Loucy (cell line): ENCODE results near the gene IGSF21.

Experiments
- H2AFZ ChIP-seq: fragments of 200-600 bp; sonication (generic); 2 replicates; pipeline ENCODE4 v1.6.0; 2016; ENCODE audit warnings: antibody characterized with exemption, mild to moderate bottlenecking, low read length, moderate library complexity
- H3F3A ChIP-seq: fragments of 200-600 bp; 2 replicates; pipeline ENCODE4 v1.6.0; 2016; ENCODE audit warnings: antibody characterized with exemption, low read depth, mild to moderate bottlenecking
- H3K27me3 ChIP-seq: fragments of 200-600 bp; sonication (generic); 2 replicates; pipeline ENCODE4 v1.6.1; 2014; ENCODE audit warnings: low read length, mild to moderate bottlenecking; ENCODE audit not compliant: insufficient read depth, poor library complexity, severe bottlenecking
- H3K36me3 ChIP-seq: fragments of 200-600 bp; sonication (generic); 2 replicates; pipeline ENCODE4 v1.6.1; 2016; ENCODE audit warnings: low read length; ENCODE audit not compliant: insufficient read depth
- H3K4me1 ChIP-seq: fragments of 200-600 bp; sonication (generic); 2 replicates; pipeline ENCODE4 v1.5.1; 2014; ENCODE audit warnings: low read length, mild to moderate bottlenecking; ENCODE audit not compliant: insufficient read depth, poor library complexity, severe bottlenecking
- H3K4me2 ChIP-seq: fragments of 200-600 bp; sonication (generic); 2 replicates; pipeline ENCODE4 v1.6.0; 2014; ENCODE audit warnings: antibody characterized with exemption, low read length, low read depth, mild to moderate bottlenecking; ENCODE audit not compliant: poor library complexity, severe bottlenecking
- H3K4me3 ChIP-seq: fragments of 200-600 bp; sonication (generic); 2 replicates; pipeline ENCODE4 v1.5.1; 2014; ENCODE audit warnings: low read length, mild to moderate bottlenecking, mixed read lengths; ENCODE audit not compliant: poor library complexity, severe bottlenecking
- H3K79me2 ChIP-seq: fragments of 200-600 bp; sonication (generic); 2 replicates; pipeline ENCODE4 v1.6.1; 2014; ENCODE audit warnings: low read length; ENCODE audit not compliant: insufficient read depth
- H3K9ac ChIP-seq: fragments of 200-600 bp; sonication (generic); 2 replicates; pipeline ENCODE4 v1.6.0; 2014; ENCODE audit warnings: mild to moderate bottlenecking, low read depth, low read length, moderate library complexity; ENCODE audit not compliant: poor library complexity, severe bottlenecking
- H3K9me2 ChIP-seq: fragments of 200-600 bp; sonication (generic); replicated peaks from 2 replicates; pipeline ENCODE4 v1.6.1; 2016; ENCODE audit warnings: low read depth, low read length, mixed read lengths
- H3K9me3 ChIP-seq: fragments of 200-600 bp; sonication (generic); 2 replicates; pipeline ENCODE4 v1.6.1; 2014; ENCODE audit warnings: mild to moderate bottlenecking, antibody characterized with exemption, low read length, low read depth; ENCODE audit not compliant: insufficient read depth
- H4K20me1 ChIP-seq: fragments of 200-600 bp; sonication (generic); 2 replicates; pipeline ENCODE4 v1.6.0; 2014; ENCODE audit warnings: antibody characterized with exemption, low read length, mild to moderate bottlenecking; ENCODE audit not compliant: insufficient read depth, poor library complexity, severe bottlenecking
- EZH2phosphoT487 ChIP-seq: fragments of 200-600 bp; IDR thresholded peaks from 2 replicates; pipeline ENCODE4 v1.6.1; 2018; ENCODE audit warnings: antibody characterized with exemption, mild to moderate bottlenecking, moderate library complexity, borderline replicate concordance
- TF ChIP-seq, protein P1 (sequence below): fragments of 200-600 bp; sonication (generic); conservative IDR thresholded peaks from 2 replicates; pipeline ENCODE4 v1.5.1; 2014; ENCODE audit warnings: mild to moderate bottlenecking, antibody characterized with exemption, low read length

The IGSF21 gene

DNA sequence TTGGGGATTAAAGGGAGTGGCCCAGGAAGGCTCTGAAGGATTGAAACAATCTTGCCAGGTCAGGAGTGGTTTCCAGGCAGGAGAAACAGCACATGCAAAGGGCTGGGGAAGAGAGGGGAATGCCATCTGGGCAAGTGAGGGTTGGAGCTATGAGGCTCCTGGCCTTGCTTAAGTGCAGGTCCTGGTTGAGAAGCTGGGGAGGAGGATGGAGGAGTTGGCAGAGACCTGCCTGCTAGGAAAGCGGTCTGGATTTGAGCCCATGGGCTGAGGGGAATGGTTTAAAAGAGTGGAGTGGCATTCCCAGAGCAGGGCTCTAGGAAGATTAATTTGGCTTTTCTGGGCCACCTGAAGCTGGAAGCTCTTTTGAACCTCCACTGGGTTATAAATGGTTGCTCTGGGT, 9.2 kb downstream of the IGSF21 start:
- no peak for TF ChIP-seq EZH2phosphoT487
- TF ChIP-seq, protein P1, sequence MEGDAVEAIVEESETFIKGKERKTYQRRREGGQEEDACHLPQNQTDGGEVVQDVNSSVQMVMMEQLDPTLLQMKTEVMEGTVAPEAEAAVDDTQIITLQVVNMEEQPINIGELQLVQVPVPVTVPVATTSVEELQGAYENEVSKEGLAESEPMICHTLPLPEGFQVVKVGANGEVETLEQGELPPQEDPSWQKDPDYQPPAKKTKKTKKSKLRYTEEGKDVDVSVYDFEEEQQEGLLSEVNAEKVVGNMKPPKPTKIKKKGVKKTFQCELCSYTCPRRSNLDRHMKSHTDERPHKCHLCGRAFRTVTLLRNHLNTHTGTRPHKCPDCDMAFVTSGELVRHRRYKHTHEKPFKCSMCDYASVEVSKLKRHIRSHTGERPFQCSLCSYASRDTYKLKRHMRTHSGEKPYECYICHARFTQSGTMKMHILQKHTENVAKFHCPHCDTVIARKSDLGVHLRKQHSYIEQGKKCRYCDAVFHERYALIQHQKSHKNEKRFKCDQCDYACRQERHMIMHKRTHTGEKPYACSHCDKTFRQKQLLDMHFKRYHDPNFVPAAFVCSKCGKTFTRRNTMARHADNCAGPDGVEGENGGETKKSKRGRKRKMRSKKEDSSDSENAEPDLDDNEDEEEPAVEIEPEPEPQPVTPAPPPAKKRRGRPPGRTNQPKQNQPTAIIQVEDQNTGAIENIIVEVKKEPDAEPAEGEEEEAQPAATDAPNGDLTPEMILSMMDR: no peak
- Histone ChIP-seq H3K79me2 (no peaks in the 10 kb centered on the region), H3K27me3 (no peaks in the 10 kb centered on the region), H3K4me1 (no peaks in the 10 kb centered on the region), H3F3A (no peaks in the 10 kb centered on the region), H3K4me3 (no peak overlapping the region), H2AFZ (no peak overlapping the region), H3K4me2 (no peak overlapping the region), H3K9me2 (no peaks in the 10 kb centered on the region), H3K9ac (no peak overlapping the region), H3K36me3 (no peaks in the 10 kb centered on the region), H4K20me1 (no peaks in the 10 kb centered on the region), H3K9me3 (no peaks in the 10 kb centered on the region; the same call in 1 of the 2 replicates)

DNA sequence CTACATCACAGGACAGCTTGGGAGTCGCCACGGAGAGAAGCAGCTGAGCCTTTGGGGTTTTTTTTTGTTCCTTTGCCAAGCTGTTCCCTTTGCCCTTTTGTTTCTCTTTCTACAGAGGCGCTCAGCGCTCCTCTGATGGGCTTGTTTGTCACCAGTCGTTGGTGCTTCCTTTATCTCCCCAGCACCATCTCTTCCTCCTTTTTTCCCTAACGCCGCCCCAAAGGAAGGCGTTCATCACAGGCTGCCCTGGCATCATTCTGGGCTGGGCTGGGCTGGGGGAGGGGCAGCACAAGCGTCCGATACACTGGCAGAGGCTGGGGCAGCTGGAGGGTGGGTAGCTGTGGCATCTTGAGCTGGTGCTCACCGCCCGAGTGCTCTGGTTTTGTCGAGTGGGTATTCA, 10.5 kb downstream of the IGSF21 start:
- H3K4me2 ChIP-seq: no peak overlapping the region
- H3K36me3 ChIP-seq: no peaks in the 10 kb centered on the region

DNA sequence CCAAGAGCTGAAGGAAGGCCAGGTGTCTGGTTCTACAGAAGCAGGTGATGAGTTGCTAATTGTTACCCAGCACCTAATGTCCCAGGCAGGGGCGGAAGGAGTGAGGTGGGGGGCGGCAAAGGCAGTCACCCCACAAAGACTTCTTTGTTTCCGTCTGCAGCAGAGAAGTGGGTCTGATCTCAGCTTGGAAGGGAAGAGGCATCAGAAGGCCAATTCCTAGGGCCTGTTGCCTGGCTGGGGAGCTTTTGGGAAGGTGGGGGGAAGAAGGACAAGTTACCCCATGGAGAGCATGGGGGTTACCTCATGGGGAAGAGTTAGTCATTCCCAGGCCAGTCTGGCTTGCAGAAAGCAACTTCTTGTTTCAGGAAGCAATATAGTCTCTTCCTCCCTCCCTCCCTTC, 10.9 kb downstream of the IGSF21 start:
- H3K9ac ChIP-seq: no peak overlapping the region
- no peaks in the 10 kb centered on the region for H3K36me3 ChIP-seq
- no peak for TF ChIP-seq EZH2phosphoT487
- TF ChIP-seq, protein P1: no peak
- no peaks in the 10 kb centered on the region for H3K79me2 ChIP-seq
- no peaks in the 10 kb centered on the region for H4K20me1 ChIP-seq
- H3K9me3 ChIP-seq: no peaks in the 10 kb centered on the region; the same call in 1 of the 2 replicates
- no peak overlapping the region for H3K4me2 ChIP-seq
- H3K27me3 ChIP-seq: no peaks in the 10 kb centered on the region
- no peaks in the 10 kb centered on the region for H3K4me1 ChIP-seq
- no peaks in the 10 kb centered on the region for H3K9me2 ChIP-seq
- H3F3A ChIP-seq: no peaks in the 10 kb centered on the region
- H3K4me3 ChIP-seq: no peak overlapping the region
- H2AFZ ChIP-seq: no peak overlapping the region

More for the DNA sequence above, 10.5 kb downstream of the IGSF21 start:
- H3K9me2 ChIP-seq: no peaks in the 10 kb centered on the region
- H3K79me2 ChIP-seq: no peaks in the 10 kb centered on the region
- no peaks in the 10 kb centered on the region for H3K27me3 ChIP-seq
- no peak overlapping the region for H2AFZ ChIP-seq
- H3K9me3 ChIP-seq: no peaks in the 10 kb centered on the region; the same call in 1 of the 2 replicates
- H3K4me3 ChIP-seq: no peak overlapping the region
- no peaks in the 10 kb centered on the region for H3K4me1 ChIP-seq
- H3K9ac ChIP-seq: no peak overlapping the region
- H4K20me1 ChIP-seq: no peaks in the 10 kb centered on the region
- no peaks in the 10 kb centered on the region for H3F3A ChIP-seq
- no peak for TF ChIP-seq EZH2phosphoT487
- TF ChIP-seq, protein P1: no peak
